Right renal cortex interstitium (tissue), 3 donors: Measurements from ENCODE around the gene CPB2. TPM values are rescaled to one million over a fixed set of nuclear protein-coding genes. Genes with fewer than 3 reads are reported as not detected.

Experiments
- DNase-seq, 3 donors: peaks; one replicate each; pipeline ENCODE4 v3.0.0-alpha.2; 2013; ENCODE audit warnings: low read depth in 3 of 3, low spot score in 2 of 3
- polyA plus RNA-seq, 3 donors: library from polyadenylated mRNA; unstranded; fragments of 120-200 nt; gene quantifications; one replicate each; pipeline ENCODE4 v1.2.1, GENCODE V29; 2013; ENCODE audit not compliant: insufficient read length in 3 of 3

CPB2 gene
- polyA plus RNA-seq, 3 donors = 0.15 to 0.19 (median 0.18) TPM

GRCh38 chr13:46101002-46101401, 3.8 kb downstream of the CPB2 start:
- no peak for DNase-seq

DNA sequence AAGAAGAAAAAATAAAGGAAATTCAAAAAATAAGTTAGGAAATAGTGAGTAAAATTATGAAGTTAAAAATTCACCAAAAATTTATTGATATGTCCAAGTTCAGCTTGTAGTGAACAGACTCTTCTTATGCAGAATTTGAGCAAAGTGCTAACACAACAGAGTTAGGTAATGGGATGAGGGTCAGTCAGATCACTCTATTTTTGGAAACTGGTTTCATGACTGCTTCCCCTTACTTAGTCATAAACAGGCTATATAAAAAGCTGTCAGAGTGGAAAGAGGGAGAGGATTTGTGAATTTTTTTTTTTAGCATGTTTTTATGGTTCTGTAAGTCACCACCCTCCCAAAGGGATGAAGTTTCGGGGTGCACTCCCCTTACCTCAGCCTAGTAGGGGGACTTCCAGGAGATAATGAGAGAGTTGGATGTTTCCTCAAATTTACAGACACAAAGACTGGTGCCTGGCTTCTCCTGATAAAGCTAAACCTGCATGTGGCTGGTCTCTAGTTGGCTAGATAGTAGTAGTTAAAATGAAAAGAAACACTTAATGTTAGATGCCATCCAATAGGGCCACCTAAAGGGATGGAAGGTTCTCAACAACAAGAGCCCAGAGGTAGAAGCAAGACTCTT, 4.5 kb downstream of the CPB2 start:
- DNase-seq = no peak

DNA sequence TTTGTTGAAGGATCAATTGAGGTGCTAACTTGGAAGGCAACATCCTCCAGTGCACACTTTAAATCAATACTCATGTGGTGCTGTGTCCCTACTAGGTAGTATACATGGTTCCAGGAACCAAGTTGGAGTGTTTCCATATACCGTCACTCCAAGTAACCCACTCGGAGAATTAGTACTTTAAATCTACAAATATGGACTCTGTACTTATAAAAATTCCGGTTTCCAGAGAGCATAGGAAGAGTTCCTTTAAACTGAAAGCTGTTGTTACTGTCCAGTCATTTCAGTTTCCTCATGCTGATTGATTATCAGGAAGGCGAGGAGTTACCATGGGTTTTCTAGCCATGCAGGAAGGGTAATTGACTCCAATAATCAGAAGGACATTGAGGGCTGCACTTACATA, 7.2 kb downstream of the CPB2 start:
- no peak for DNase-seq

GRCh38 chr13:46097015-46097414, 7.8 kb downstream of the CPB2 start:
- DNase-seq = no peak

DNA sequence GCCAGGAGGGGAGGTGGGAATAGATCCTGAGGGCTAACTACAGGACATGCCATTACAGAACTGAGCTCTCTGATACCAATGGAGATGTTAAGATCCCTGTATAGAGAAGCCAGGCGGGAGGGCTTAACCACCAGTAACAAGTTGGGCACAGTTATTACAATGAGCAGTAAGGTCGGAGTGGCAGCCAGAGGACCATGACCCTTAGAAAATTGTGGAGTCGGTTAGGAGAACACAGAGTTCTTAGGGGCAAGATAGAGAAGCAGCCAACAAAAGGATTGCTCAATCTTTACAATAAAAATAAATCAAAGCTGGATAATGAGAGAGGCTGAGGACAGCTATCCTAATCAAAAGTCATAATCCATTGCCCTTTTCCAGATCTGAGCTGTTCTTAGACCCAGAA, 10.4 kb downstream of the CPB2 start:
- no peak for DNase-seq

DNA sequence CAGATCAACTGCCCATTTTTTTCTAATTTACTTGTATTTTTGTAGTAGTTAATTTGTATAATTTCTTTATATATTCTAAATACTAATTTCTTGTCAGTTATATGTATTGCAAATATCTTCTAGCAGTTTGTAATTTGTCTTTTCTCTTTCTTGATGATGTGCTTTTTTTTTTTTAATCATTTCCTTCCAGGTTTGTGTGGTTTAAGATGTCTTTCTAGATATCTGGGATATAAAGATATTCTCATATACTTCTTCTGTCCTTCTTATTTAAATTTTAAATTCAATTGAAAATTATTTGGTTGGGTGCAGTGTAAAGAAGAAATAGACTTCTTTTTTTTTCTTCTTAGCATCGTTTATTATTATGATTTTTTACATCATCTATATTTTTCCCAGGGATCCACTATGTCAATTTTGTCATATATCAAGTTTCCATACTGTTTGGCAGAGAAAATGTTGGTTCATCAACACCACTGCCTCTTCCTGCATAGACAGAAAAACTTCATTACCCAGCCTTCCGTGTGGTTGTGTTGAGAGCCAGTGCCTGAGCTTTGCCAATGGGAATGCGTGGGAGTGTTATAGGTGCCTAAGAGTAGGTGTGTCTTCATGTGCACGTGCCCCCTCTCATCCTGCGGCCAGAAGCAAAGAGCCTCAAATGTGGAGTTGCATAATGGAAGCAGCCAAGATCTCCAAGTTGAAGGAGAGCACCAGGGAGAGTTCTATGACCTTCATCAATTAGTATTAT, 15.8 kb downstream of the CPB2 start:
- no peak for DNase-seq

DNA sequence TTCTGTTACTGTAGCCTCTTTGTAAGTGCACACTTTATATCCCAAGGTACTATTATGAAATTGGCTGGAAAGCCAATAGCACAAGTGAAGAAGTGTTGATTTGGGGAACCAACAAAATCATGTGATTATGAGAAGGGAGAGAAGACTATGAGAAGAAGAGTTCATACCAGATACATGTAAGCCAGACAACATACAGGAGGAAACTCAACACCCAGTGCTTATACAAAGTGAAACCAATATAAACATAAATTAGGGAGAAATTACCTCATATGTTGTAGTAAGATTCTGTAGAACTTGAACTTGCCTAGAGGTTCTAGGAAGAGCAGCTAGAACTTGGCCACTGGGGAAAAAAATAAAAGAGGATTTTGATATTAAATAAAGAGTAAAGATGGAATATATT, 17.4 kb downstream of the CPB2 start:
- no peak for DNase-seq

DNA sequence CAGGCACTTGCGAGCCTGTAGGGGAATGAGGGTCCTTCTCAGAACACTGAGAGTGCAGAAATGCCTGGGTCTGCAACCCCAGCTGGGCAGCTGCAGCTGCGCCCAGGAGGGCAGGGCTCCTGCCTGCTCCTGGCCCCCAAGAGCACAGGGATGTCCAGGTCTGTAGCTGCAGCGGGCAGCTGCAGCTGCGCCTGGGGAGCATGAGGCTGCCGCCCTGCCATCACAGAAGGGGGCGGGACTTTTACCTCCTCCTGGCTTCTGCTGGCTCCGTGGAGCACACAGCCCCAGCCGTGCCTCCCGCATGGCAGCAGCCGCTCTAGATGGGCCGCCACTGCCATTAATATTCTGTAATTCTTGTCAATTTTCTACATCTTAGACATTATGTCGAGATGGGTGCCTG, 17.8 kb downstream of the CPB2 start:
- DNase-seq = no peak

GRCh38 chr13:46086421-46086922, 18.4 kb downstream of the CPB2 start:
- no peak for DNase-seq

GRCh38 chr13:46085737-46086136, 19.1 kb downstream of the CPB2 start:
- DNase-seq = no peak

- no peak for DNase-seq
Measured at GRCh38 chr13:46082324-46082723, 22.5 kb downstream of the CPB2 start.

- no peak for DNase-seq
Measured at GRCh38 chr13:46079770-46080169, 25.1 kb downstream of the CPB2 start.

- no peak for DNase-seq
Measured at GRCh38 chr13:46077265-46077664, 27.6 kb downstream of the CPB2 start.

DNA sequence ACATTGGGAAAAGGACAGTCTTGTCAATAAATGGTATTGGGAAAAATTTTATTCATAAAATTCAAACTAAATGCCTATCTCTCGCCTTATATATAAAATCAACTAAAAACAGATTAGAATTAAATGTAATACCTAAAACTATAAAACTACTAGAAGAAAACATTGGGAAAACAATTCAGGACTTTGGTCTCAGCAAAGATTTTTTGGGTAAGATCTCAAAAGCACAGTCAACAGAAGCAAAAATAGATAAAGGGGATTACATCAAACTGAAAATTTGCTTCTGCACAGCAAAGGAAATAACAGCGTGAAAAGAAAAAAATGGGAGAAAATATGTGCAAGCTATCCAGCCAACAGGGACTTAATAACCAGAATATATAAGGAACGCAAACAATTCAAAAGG, 28.0 kb downstream of the CPB2 start:
- DNase-seq = no peak

DNA sequence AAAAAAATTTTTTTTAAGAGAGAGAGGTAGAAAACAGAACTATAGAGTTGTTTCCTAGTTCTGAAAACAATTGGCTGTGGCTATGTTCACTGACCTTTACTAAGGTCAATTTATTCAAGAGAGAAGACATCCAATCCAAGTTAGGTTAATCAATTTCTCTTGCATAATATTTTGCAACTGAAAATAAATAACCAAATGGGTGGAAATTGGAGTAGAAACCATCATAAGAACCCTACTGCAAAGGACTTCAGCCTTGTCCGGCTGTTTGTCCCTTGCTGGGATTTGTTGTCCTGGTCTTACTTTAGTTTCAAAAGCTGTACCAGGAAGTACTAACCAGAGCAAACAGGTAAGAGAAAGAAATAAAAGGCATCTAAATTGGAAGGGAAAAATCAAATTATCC, 29.0 kb downstream of the CPB2 start:
- no peak for DNase-seq

GRCh38 chr13:46071590-46072249, 33.1 kb downstream of the CPB2 start:
- DNase-seq = no peak

DNA sequence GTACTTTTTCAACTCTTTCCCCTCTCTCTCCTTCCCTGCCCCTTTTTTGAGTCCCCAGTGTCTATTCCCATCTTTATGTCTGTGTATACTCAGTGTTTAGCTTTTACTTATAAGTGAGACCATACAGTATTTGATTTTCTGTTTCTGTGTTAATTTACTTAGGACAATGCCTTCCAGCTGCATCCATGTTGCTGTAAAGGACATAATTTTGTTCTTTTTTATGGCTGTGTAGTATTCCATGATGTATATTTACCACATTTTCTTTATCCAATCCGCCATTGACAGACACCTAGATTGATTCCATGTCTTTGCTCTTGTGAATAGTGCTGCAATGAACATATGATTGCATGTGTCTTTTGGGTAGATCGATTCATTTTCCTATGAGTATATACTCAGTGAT, 41.5 kb downstream of the CPB2 start:
- DNase-seq = no peak

GRCh38 chr13:46062185-46062584, 42.6 kb downstream of the CPB2 start:
- no peak for DNase-seq

DNA sequence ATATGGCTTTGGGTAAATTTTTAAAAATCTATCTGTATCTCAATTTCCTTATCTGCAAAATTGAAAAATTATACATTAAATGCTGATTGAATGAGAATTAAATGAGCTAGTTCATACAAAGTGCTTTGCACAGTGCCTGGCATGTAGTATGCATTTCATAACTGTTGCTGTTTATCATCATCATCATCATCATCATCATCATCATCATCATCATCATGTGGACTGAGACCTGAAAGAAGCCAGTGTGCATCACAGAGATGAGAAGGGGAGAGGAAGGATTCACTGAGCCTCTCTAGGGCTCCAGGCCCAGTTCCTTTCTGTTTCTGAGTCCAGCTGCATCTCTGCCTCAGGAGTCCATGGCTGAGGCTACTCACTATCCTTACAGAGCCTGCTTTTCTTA, 45.4 kb downstream of the CPB2 start:
- no peak for DNase-seq

GRCh38 chr13:46058268-46058667, 46.6 kb downstream of the CPB2 start:
- DNase-seq = no peak

DNA sequence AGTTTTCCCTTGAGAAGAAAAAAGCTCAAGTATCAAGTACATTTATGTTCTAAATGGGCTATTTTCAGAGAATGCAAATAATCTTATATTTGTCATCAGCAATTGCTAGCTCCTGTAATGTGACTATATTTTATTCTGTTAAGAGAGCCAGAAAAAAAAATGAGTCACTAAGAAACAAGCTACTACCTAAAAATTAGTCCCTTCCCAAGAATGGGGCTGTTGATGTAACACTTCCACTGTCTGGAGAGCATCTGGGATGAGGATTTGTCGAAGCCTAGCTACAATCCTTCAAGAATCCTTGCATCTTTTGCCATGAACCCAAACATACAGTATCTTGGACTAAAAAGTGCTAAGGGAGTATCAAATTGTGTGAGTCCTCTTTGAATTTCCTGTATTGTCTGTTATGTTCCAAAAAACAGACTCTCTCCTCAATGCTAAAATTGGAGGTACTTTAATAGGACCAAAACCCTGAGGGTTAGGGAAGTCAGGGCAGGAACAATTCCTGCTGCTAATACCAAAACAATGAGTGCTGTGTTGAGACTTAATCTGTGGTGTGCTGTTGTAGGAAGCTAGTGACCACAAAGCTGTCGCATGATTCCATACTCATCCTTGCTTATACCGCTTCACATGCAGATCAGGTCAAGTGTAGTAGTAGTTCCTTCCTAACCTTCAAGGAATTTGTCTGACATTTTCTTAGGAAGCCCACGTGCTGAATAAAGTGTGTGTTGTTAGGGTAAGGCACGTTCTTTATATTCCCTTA, 47.4 kb downstream of the CPB2 start:
- no peak for DNase-seq
